Psoas muscle (tissue), 8 donors: ENCODE data around the gene PLPPR3. TPM values are rescaled to one million over a fixed set of nuclear protein-coding genes. Genes with fewer than 3 reads are reported as not detected.
A peak's percentile ranks its signal among the peaks of the same experiment; 100 is the strongest.

Experiments
- ATAC-seq, 4 donors: fragments of 200-7000 bp; cut with Tn5 transposase; one replicate each; pipeline ENCODE4 v1.9.1; 2020; ENCODE audit warnings: moderate library complexity in 3 of 4, mild to moderate bottlenecking in 2 of 4
- DNase-seq, 2 donors: peaks; one replicate each; pipeline ENCODE4 v3.0.0-alpha.2; 2020
- H3K27ac ChIP-seq: fragments of 200-600 bp; one replicate; pipeline ENCODE4 v1.8.0; 2022
- H3K27me3 ChIP-seq, 3 donors: fragments of 200-600 bp in 1 of 3; one replicate each; pipeline versions ENCODE4 v1.6.1 to v1.8.0; 2013 to 2022; ENCODE audit warnings: low read length in 2 of 3, mild to moderate bottlenecking in 2 of 3, moderate library complexity in 1 of 3; ENCODE audit not compliant: insufficient read depth in 3 of 3
- H3K36me3 ChIP-seq, 2 donors: fragments of 200-600 bp in 1 of 2; one replicate each; pipeline versions ENCODE4 v1.6.1 to v1.8.0; 2013 to 2022; ENCODE audit warnings: low read depth in 1 of 2, mild to moderate bottlenecking in 1 of 2, moderate library complexity in 1 of 2; ENCODE audit not compliant: insufficient read depth in 1 of 2
- H3K4me1 ChIP-seq: fragments of 200-600 bp; one replicate; pipeline ENCODE4 v1.8.0; 2022
- H3K4me3 ChIP-seq: fragments of 200-600 bp; one replicate; pipeline ENCODE4 v1.8.0; 2022; ENCODE audit warnings: mild to moderate bottlenecking
- H3K9me3 ChIP-seq: fragments of 200-600 bp; one replicate; pipeline ENCODE4 v1.8.0; 2022
- WGBS, 3 donors: extraction: QIAGEN DNeasy Blood & Tissue Kit; methylation state at CpG; one replicate each; pipeline versions ENCODE4 v1.1.6 to v1.1.7; 2013; 5-methylcytosine and 5-hydroxymethylcytosine counted together
- intact Hi-C, 2 donors: fragments of 100-400 bp; cut with DNase I; formaldehyde crosslinking; loops; one replicate each; pipeline versions ENCODE4 v1.11.0 to v1.14.2; 2022
- polyA plus RNA-seq, 3 donors: library from polyadenylated mRNA; stranded (reverse); fragments of 200-250 nt; gene quantifications; one replicate each; pipeline ENCODE4 v1.2.3, GENCODE V29; 2013
- total RNA-seq, 4 donors: library from RNA; stranded (reverse); fragmentation: NEBNext Ultra II Directional in 2 of 4; extraction: Animal tissue kit (Norgen Biotek cat#: 25700) in 2 of 4; gene quantifications; one replicate each; pipeline versions ENCODE4 v1.2.1 to v1.2.4, GENCODE V29; 2021 to 2023
- TF ChIP-seq, protein P1 (sequence below): fragments of 200-600 bp; IDR thresholded peaks from one replicate; pipeline ENCODE4 v1.8.0; 2022; ENCODE audit warnings: antibody characterized with exemption
- donor health status: healthy with polysubstance abuse.
- donor health status: DM: no; HTN: no; CAD: no; lungs with moderate emphysema.
- donor health status: Bipolar disorder and iron deficiency.
- donor health status: healthy.
- donor health status: DM: yes; HTN: yes; CAD: no.
- donor health status: DM: no; HTN: no; CAD: no.
- donor health status: DM: no; HTN: no; CAD: no.
- donor health status: DM: yes; HTN: yes; CAD: no.

The PLPPR3 gene
- total and polyA plus RNA-seq, 7 donors = not detected

DNA sequence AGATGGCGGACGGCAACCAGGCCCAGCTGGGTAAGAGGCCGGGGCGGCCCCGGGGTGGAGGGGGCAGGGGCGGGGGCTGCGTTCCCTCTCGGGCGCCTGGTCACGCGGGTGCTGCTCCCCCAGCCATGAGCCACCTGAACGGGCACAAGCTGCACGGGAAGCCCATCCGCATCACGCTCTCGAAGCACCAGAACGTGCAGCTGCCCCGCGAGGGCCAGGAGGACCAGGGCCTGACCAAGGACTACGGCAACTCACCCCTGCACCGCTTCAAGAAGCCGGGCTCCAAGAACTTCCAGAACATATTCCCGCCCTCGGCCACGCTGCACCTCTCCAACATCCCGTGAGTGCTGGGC lies 13.4 kb downstream of the PLPPR3 start:
- Histone ChIP-seq H3K4me1 (peaks cover 5% of the 10 kb centered on the region), H3K36me3 (peaks cover 21 to 97% of the 10 kb centered on the region in 2 donors), H3K27me3 (no peaks in the 10 kb centered on the region), H3K4me3 (no peak overlapping the region), H3K9me3 (no peaks in the 10 kb centered on the region), H3K27ac (no peak overlapping the region)
- 90 to 93% (median 90%) methylated on average over 25 to 26 of the region's 26 CpGs for WGBS, 3 donors
- intact Hi-C loops = no loop called here
- TF ChIP-seq, protein P1, sequence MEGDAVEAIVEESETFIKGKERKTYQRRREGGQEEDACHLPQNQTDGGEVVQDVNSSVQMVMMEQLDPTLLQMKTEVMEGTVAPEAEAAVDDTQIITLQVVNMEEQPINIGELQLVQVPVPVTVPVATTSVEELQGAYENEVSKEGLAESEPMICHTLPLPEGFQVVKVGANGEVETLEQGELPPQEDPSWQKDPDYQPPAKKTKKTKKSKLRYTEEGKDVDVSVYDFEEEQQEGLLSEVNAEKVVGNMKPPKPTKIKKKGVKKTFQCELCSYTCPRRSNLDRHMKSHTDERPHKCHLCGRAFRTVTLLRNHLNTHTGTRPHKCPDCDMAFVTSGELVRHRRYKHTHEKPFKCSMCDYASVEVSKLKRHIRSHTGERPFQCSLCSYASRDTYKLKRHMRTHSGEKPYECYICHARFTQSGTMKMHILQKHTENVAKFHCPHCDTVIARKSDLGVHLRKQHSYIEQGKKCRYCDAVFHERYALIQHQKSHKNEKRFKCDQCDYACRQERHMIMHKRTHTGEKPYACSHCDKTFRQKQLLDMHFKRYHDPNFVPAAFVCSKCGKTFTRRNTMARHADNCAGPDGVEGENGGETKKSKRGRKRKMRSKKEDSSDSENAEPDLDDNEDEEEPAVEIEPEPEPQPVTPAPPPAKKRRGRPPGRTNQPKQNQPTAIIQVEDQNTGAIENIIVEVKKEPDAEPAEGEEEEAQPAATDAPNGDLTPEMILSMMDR = no peak
- ATAC-seq (no peak), DNase-seq (no peak)

DNA sequence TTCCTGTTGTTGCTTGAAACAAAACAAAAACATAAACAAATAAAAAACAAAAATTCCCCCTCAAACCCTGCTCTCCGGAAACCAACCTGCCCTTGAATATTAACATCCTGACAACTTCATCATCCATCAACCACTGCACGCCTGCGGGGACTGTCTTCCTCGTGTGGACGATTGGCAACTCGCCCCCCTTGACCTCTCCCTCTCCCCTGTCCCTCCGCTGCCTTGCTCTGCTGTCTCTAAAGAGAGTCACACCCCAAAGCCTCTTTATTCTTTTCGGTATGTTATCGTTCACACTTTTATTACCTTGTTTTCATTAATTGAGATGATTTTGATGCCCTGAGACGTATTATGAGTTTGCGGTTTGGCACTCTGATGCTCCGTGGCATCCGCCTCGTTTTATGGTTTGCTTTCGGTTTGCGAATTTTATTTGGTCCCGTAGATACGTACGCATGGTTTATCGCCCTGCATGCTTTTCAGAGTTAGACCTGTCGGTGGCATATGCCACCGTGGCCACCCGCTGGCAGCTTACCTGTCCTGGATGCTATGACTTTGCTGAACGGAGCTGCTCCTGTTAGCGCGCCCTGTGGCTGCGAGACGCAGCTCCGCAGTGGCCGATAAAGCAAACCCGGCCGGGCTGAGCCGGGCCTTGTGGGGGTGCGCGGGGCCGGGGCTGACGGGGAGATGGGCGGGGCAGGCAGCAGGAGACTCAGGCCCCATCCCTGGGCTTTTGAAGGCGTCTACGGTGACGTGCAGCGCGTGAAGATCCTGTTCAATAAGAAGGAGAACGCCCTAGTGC lies 13.9 kb downstream of the PLPPR3 start:
- no peak for ATAC-seq
- WGBS, 3 donors = 89 to 91% (median 89%) methylated on average over 38 to 44 of the region's 44 CpGs
- TF ChIP-seq, protein P1 = no peak
- Histone ChIP-seq H3K36me3 (peaks cover 24 to 96% of the 10 kb centered on the region in 2 donors), H3K27ac (no peak overlapping the region), H3K4me3 (no peak overlapping the region), H3K4me1 (peaks cover 11% of the 10 kb centered on the region), H3K27me3 (no peaks in the 10 kb centered on the region), H3K9me3 (no peaks in the 10 kb centered on the region)
- intact Hi-C loops = no loop called here
- DNase-seq = no peak

DNA sequence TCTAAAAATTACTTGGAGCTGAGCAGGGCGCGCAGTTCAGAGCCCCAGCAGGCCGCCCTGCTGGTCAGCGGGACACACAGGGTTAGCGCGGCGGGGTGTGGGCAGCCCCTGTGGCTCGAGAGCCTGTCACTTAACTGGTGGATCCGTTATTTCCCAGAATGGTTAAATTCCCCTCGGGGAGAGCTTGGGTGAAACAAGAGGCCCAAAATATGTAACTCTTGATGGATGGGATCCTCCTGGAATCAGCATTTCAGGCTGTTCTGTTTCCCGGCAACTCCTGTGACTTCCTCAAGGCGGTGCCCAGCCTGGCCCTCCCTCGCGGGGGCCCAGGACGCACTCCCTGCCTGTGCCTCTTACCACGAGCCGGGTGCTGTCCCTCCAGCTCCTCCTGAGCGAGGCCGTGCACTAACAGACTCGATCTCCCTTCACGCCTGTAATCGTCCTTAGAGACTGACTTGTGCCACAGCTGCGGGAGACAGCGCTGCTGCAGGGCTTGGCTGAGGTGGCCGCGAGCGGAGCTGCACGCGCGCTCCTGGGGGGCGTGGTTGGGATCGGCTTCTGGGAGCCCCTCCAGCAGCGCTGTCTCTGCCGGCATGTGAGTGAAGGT lies 14.8 kb downstream of the PLPPR3 start:
- 73 to 82% (median 76%) methylated on average over 34 of the region's 34 CpGs for WGBS, 3 donors
- no peak for DNase-seq
- Histone ChIP-seq H3K27ac (no peak overlapping the region), H3K4me3 (no peak overlapping the region), H3K36me3 (peaks cover 24 to 90% of the 10 kb centered on the region in 2 donors), H3K27me3 (no peaks in the 10 kb centered on the region), H3K4me1 (peaks cover 20% of the 10 kb centered on the region), H3K9me3 (no peaks in the 10 kb centered on the region)
- TF ChIP-seq, protein P1 = no peak
- ATAC-seq = no peak
- intact Hi-C loops = no loop called here

DNA sequence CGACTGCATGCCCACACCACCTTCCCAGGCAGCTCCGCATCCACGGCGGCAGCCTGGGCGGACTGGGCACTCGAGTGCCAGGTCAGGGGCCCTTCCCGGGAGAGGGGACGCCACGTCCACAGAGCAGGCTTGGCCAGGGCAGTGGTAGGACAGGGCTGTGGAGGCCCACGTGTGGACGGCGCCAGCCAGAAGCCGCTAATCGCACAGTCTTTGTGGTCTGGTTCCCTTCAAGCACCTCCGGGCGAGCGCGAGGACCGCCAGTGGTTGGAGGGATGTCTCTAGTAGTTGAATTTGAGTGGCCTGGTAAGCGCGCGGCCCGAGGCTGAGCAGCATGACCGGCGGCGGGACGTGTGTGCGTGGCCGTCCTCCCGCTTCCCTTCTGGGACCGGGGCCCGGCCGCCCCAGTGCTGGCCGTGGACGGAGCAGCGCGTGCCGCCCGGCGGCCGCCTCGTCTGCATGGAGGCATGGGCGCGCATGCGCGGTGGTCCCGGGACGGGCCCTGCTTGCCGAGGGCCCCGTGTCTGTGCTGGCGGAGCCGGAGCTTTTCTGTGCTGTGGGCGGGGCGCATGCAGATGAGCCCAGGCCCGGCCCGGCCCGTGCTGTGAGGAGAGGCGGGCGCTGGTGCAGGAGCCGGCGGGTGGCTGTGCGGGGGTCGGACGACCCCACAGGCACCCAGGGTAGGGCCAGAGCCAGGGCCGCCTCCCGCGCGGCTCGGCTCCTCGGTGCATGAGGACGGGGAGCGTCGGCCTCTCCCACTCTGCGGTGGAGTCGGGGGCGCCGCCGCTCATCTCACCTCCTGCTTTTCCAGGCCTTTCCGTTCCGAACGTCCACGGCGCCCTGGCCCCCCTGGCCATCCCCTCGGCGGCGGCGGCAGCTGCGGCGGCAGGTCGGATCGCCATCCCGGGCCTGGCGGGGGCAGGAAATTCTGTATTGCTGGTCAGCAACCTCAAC lies 15.9 kb downstream of the PLPPR3 start:
- WGBS, 3 donors = 89 to 92% (median 91%) methylated on average over 65 to 93 of the region's 93 CpGs
- DNase-seq (peak in 1 of 2 donors; percentile 13), ATAC-seq (no peak)
- Histone ChIP-seq H3K4me3 (no peak overlapping the region), H3K36me3 (peaks cover 22 to 79% of the 10 kb centered on the region in 2 donors), H3K27me3 (no peaks in the 10 kb centered on the region), H3K4me1 (peaks cover 30% of the 10 kb centered on the region), H3K9me3 (no peaks in the 10 kb centered on the region), H3K27ac (no peak overlapping the region)
- intact Hi-C loops = no loop called here
- TF ChIP-seq, protein P1 = no peak
